OCI-LY7 (cell line): ENCODE data around the gene NUDT21. TPM values are rescaled to one million over a fixed set of nuclear protein-coding genes. Genes with fewer than 3 reads are reported as not detected.

ENCODE experiments used
- BruUV-seq: library from RNA; stranded (reverse); fragments of 400-500 nt; replicated peaks from 2 replicates; lab custom pipeline; 2021; lab: Mats Ljungman, UMichigan
- CTCF ChIA-PET: fragments of 300-600 bp; sonication (Branson Sonifier 250); formaldehyde crosslinking; loops from one replicate; lab custom pipeline; 2022; ENCODE audit warnings: antibody characterized with exemption; ENCODE audit not compliant: unreplicated experiment; lab: Charles Lee
- POLR2A ChIA-PET: fragments of 300-600 bp; sonication (Branson Sonifier 250); formaldehyde crosslinking; loops from one replicate; lab custom pipeline; 2022; ENCODE audit warnings: antibody characterized with exemption; lab: Charles Lee
- DNase-seq: peaks from one replicate; pipeline ENCODE4 v3.0.0-alpha.2; 2015; ENCODE audit warnings: low spot score
- H2AFZ ChIP-seq: fragments of 200-600 bp; sonication (generic), shearing (Covaris generic); 2 replicates; pipeline ENCODE4 v1.6.1; 2014; ENCODE audit warnings: mild to moderate bottlenecking, antibody characterized with exemption, low read length, moderate library complexity
- H3K27ac ChIP-seq: fragments of 200-600 bp; sonication (generic); 2 replicates; pipeline ENCODE4 v1.5.1; 2014; ENCODE audit warnings: mixed run types, low read depth, mild to moderate bottlenecking, moderate library complexity, low read length, inconsistent platforms; ENCODE audit not compliant: poor library complexity, severe bottlenecking
- H3K36me3 ChIP-seq: fragments of 200-600 bp; sonication (generic); 2 replicates; pipeline ENCODE4 v1.6.1; 2014; ENCODE audit warnings: mild to moderate bottlenecking, antibody characterized with exemption, low read length, moderate library complexity, mixed read lengths; ENCODE audit not compliant: insufficient read depth
- H3K4me1 ChIP-seq: fragments of 200-600 bp; sonication (generic); 2 replicates; pipeline ENCODE4 v1.5.1; 2014; ENCODE audit warnings: mild to moderate bottlenecking, low read length; ENCODE audit not compliant: insufficient read depth, poor library complexity, severe bottlenecking
- H3K4me2 ChIP-seq: fragments of 200-600 bp; sonication (generic); 2 replicates; pipeline ENCODE4 v1.6.1; 2014; ENCODE audit warnings: mild to moderate bottlenecking, low read length
- H3K4me3 ChIP-seq: fragments of 200-600 bp; sonication (generic); 2 replicates; pipeline ENCODE4 v1.5.1; 2014; ENCODE audit warnings: mild to moderate bottlenecking, low read depth, low read length; ENCODE audit not compliant: poor library complexity, severe bottlenecking
- H3K79me2 ChIP-seq: fragments of 200-600 bp; sonication (generic); 2 replicates; pipeline ENCODE4 v1.6.1; 2016; ENCODE audit warnings: low read depth, mild to moderate bottlenecking, low read length, moderate library complexity, mixed read lengths; ENCODE audit not compliant: insufficient read depth
- H3K9me2 ChIP-seq: fragments of 200-600 bp; sonication (generic); 2 replicates; pipeline ENCODE4 v1.6.1; 2016; ENCODE audit warnings: mild to moderate bottlenecking, low read length, mixed read lengths; ENCODE audit not compliant: insufficient read depth
- H3K9me3 ChIP-seq: fragments of 200-600 bp; sonication (generic); 2 replicates; pipeline ENCODE4 v1.6.1; 2014; ENCODE audit warnings: mild to moderate bottlenecking, mixed run types, low read length, mixed read lengths
- H4K20me1 ChIP-seq: fragments of 200-600 bp; sonication (generic); 2 replicates; pipeline ENCODE4 v1.6.1; 2014; ENCODE audit warnings: mild to moderate bottlenecking, antibody characterized with exemption, low read length, moderate library complexity, mixed read lengths; ENCODE audit not compliant: insufficient read depth
- EZH2phosphoT487 ChIP-seq: fragments of 200-600 bp; sonication (generic); IDR thresholded peaks from 2 replicates; pipeline ENCODE4 v1.6.1; 2018; ENCODE audit warnings: low read depth, borderline replicate concordance, mild to moderate bottlenecking, mixed run types, antibody characterized with exemption, low read length, moderate library complexity, mixed read lengths
- intact Hi-C: fragments of 100-400 bp; cut with micrococcal nuclease; formaldehyde crosslinking; loops from one replicate; pipeline ENCODE4 v1.10.0; 2022; ENCODE audit not compliant: unreplicated experiment
- total RNA-seq, 2 experiments: library from RNA; depleted of rRNA in 1 of 2; stranded (reverse); fragments of >200 nt in 1 of 2; shearing (Covaris generic) in 1 of 2; gene quantifications; 2 replicates each; pipeline ENCODE4 v1.2.3, GENCODE V29; 2014 to 2022
- TF ChIP-seq, protein P1 (sequence below): fragments of 200-600 bp; sonication (generic); conservative IDR thresholded peaks from 2 replicates; pipeline ENCODE4 v1.5.1; 2014; ENCODE audit warnings: mild to moderate bottlenecking, antibody characterized with exemption, low read length, moderate library complexity, mixed read lengths

The NUDT21 gene
- total RNA-seq, 2 experiments from 2014 or later: 229 to 273 TPM

DNA sequence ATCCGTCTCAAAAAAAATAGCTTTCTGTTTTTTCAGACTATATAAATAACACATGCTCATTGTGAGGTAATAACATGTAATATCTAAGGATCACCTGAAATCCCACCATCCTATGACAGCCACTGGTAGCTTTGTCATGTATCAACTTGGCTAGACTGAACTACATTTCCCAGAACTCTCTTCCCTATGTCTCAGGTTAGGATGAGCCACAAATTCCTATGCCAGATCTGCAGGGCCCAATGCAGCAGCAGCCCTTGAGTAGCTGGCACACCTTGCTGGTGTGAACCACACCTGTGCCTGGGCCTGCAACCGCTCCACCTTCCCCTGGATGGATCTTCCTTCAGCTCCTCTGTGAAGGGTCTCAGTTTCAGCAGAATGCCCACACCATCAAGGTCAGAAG lies 28.3 kb upstream of the NUDT21 start:
- no peak for DNase-seq
- ChIA-PET POLR2A (interaction anchor here (0.6 to 2.1 kb wide), 3 partner anchors 11 to 764 kb away, joined by 3 to 5 read pairs (median 3); no protein-coding TSS in a partner anchor), CTCF (no interaction called here)
- Histone ChIP-seq H3K79me2 (no peaks in the 10 kb centered on the region), H3K4me1 (no peaks in the 10 kb centered on the region), H3K36me3 (peaks cover 61% of the 10 kb centered on the region), H3K9me3 (no peaks in the 10 kb centered on the region), H3K9me2 (no peaks in the 10 kb centered on the region), H3K4me2 (no peak overlapping the region), H4K20me1 (no peaks in the 10 kb centered on the region), H2AFZ (no peak overlapping the region), H3K27ac (no peak overlapping the region), H3K4me3 (no peak overlapping the region)
- TF ChIP-seq EZH2phosphoT487: no peak
- TF ChIP-seq, protein P1, sequence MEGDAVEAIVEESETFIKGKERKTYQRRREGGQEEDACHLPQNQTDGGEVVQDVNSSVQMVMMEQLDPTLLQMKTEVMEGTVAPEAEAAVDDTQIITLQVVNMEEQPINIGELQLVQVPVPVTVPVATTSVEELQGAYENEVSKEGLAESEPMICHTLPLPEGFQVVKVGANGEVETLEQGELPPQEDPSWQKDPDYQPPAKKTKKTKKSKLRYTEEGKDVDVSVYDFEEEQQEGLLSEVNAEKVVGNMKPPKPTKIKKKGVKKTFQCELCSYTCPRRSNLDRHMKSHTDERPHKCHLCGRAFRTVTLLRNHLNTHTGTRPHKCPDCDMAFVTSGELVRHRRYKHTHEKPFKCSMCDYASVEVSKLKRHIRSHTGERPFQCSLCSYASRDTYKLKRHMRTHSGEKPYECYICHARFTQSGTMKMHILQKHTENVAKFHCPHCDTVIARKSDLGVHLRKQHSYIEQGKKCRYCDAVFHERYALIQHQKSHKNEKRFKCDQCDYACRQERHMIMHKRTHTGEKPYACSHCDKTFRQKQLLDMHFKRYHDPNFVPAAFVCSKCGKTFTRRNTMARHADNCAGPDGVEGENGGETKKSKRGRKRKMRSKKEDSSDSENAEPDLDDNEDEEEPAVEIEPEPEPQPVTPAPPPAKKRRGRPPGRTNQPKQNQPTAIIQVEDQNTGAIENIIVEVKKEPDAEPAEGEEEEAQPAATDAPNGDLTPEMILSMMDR: no peak
- BruUV-seq: no TSS peak
- intact Hi-C loops: no loop called here

DNA sequence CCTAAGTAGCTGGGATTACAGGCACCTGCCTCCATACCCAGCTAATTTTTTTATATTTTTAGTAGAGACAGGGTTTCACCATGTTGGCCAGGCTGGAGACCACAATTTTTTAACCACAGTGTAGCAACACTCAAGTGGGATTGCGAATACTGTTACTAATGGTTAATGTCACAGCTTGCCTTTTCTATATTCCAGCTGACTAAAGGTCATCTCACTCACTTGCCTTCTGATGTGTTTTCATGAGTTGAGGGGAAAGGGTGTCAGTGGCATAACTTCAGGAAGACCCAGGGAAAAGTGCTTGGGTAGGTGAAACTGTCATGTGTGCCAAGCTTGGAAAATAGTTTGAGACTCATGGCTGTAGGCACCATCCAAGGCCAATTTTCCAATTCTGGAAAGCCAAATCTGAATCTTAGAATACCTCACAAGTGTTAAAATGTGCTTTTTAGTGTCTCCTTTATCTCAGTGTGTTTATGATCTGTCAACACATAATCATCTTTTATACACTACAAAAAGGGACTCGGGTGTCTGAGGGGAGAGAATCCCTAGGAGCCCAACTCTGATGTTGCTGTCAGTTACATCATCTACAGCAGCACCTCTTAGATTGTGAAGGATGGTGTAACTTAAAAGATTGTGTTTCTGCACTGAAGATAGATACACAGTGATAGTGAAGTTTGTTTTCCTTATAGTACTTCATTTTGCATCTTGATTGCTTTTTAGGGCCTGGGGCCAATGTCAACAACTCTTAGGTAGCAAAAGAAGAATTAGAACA lies 27.3 kb upstream of the NUDT21 start:
- Histone ChIP-seq H3K79me2 (no peaks in the 10 kb centered on the region), H3K27ac (no peak overlapping the region), H4K20me1 (no peaks in the 10 kb centered on the region), H3K9me3 (no peaks in the 10 kb centered on the region), H3K4me3 (no peak overlapping the region), H3K36me3 (peaks cover 70% of the 10 kb centered on the region), H3K4me2 (no peak overlapping the region), H3K9me2 (no peaks in the 10 kb centered on the region), H2AFZ (no peak overlapping the region), H3K4me1 (no peaks in the 10 kb centered on the region)
- POLR2A ChIA-PET: interaction anchor here (0.6 to 2.1 kb wide), 3 partner anchors 10 to 337 kb away, joined by 3 to 5 read pairs (median 3); no protein-coding TSS in a partner anchor
- no TSS peak for BruUV-seq
- no peak for DNase-seq
- no peak for TF ChIP-seq EZH2phosphoT487
- TF ChIP-seq, protein P1: no peak
- intact Hi-C loops: no loop called here
- CTCF ChIA-PET: interaction anchor here (0.6 kb wide), 1 partner anchor 211 kb away, joined by 6 read pairs; no protein-coding TSS in a partner anchor
